DOHH2 (cell line): ENCODE measurements around the gene MINDY2.

ENCODE experiments used
- H3F3A ChIP-seq: fragments of 200-600 bp; sonication (generic), shearing (Covaris generic); 2 replicates; pipeline ENCODE4 v1.6.0; 2016; ENCODE audit warnings: antibody characterized with exemption, mild to moderate bottlenecking; ENCODE audit not compliant: control insufficient read depth, insufficient read depth
- H3K27ac ChIP-seq: fragments of 200-600 bp; sonication (generic); 2 replicates; pipeline ENCODE4 v1.5.1; 2014; ENCODE audit warnings: low read depth, mild to moderate bottlenecking, low read length, moderate library complexity
- H3K27me3 ChIP-seq: fragments of 200-600 bp; sonication (generic); 2 replicates; pipeline ENCODE4 v1.6.1; 2014; ENCODE audit warnings: mild to moderate bottlenecking, low read length, mixed read lengths; ENCODE audit not compliant: control insufficient read depth
- H3K36me3 ChIP-seq: fragments of 200-600 bp; sonication (generic); 2 replicates; pipeline ENCODE4 v1.6.1; 2014; ENCODE audit warnings: mild to moderate bottlenecking, low read length, moderate library complexity, mixed read lengths; ENCODE audit not compliant: control insufficient read depth
- H3K4me1 ChIP-seq: fragments of 200-600 bp; sonication (generic); 2 replicates; pipeline ENCODE4 v1.6.1; 2014; ENCODE audit warnings: mild to moderate bottlenecking, low read length, mixed read lengths; ENCODE audit not compliant: control insufficient read depth
- H3K4me2 ChIP-seq: fragments of 200-600 bp; sonication (generic); 2 replicates; pipeline ENCODE4 v1.6.0; 2014; ENCODE audit warnings: mild to moderate bottlenecking, low read length, moderate library complexity
- H3K4me3 ChIP-seq: fragments of 200-600 bp; sonication (generic); 2 replicates; pipeline ENCODE4 v1.5.1; 2014; ENCODE audit warnings: mild to moderate bottlenecking, low read length, mixed read lengths
- H3K79me2 ChIP-seq: fragments of 200-600 bp; sonication (generic); 2 replicates; pipeline ENCODE4 v1.6.1; 2014; ENCODE audit warnings: mild to moderate bottlenecking, low read length, mixed read lengths; ENCODE audit not compliant: control insufficient read depth
- H3K9me2 ChIP-seq: fragments of 200-600 bp; sonication (generic); replicated peaks from 2 replicates; pipeline ENCODE4 v1.6.1; 2014; ENCODE audit warnings: mild to moderate bottlenecking, low read length, mixed read lengths; ENCODE audit not compliant: control insufficient read depth
- H3K9me3 ChIP-seq: fragments of 200-600 bp; sonication (generic); 2 replicates; pipeline ENCODE4 v1.6.1; 2014; ENCODE audit warnings: antibody characterized with exemption, low read length, mixed read lengths; ENCODE audit not compliant: control insufficient read depth, insufficient read depth
- H4K20me1 ChIP-seq: fragments of 200-600 bp; sonication (generic); 2 replicates; pipeline ENCODE4 v1.6.0; 2014; ENCODE audit warnings: low read depth, mild to moderate bottlenecking, antibody characterized with exemption, low read length, moderate library complexity; ENCODE audit not compliant: control insufficient read depth, insufficient read depth
- CTCF ChIP-seq: fragments of 200-600 bp; sonication (generic); IDR thresholded peaks from one replicate; pipeline ENCODE4 v1.5.1; 2014; ENCODE audit warnings: antibody characterized with exemption, mild to moderate bottlenecking, low read depth, low read length; ENCODE audit not compliant: poor library complexity, severe bottlenecking
- EZH2phosphoT487 ChIP-seq: fragments of 200-600 bp; sonication (generic); IDR thresholded peaks from 2 replicates; pipeline ENCODE4 v1.6.1; 2017; ENCODE audit warnings: borderline replicate concordance, mild to moderate bottlenecking, antibody characterized with exemption, low read length, moderate library complexity, mixed read lengths

MINDY2 gene

GRCh38 chr15:58909616-58910015 lies 138.5 kb downstream of the MINDY2 start:
- Histone ChIP-seq H3K27me3 (no peaks in the 10 kb centered on the region), H3K27ac (no peak overlapping the region), H3K4me3 (no peak overlapping the region), H3K4me1 (no peaks in the 10 kb centered on the region), H3K4me2 (no peak overlapping the region), H3K36me3 (peaks cover 78% of the 10 kb centered on the region), H3K9me3 (no peaks in the 10 kb centered on the region), H3F3A (peaks cover 7% of the 10 kb centered on the region), H4K20me1 (peaks cover 9% of the 10 kb centered on the region; the same call in 1 of the 2 replicates), H3K79me2 (peaks cover 41% of the 10 kb centered on the region), H3K9me2 (no peaks in the 10 kb centered on the region)
- TF ChIP-seq EZH2phosphoT487 = no peak
- no peak for TF ChIP-seq CTCF

- Histone ChIP-seq H3K4me1 (no peaks in the 10 kb centered on the region), H3F3A (peaks cover 7% of the 10 kb centered on the region), H3K9me2 (no peaks in the 10 kb centered on the region), H3K4me2 (no peak overlapping the region), H4K20me1 (peaks cover 9% of the 10 kb centered on the region; the same call in 1 of the 2 replicates), H3K4me3 (no peak overlapping the region), H3K9me3 (no peaks in the 10 kb centered on the region), H3K27ac (no peak overlapping the region), H3K27me3 (no peaks in the 10 kb centered on the region), H3K36me3 (peaks cover 82% of the 10 kb centered on the region), H3K79me2 (peaks cover 45% of the 10 kb centered on the region)
- TF ChIP-seq EZH2phosphoT487 = no peak
- TF ChIP-seq CTCF = no peak
These were observed 139.4 kb downstream of the MINDY2 start for GRCh38 chr15:58910456-58910855.
